ENCODE results near the gene MVD.

GRCh38 chr16:88690341-88691128, 27.6 kb upstream of the MVD start:
- TF ChIP-seq CTCF (conservative IDR thresholded peaks at IDR 0.05 in 1 of 2, IDR thresholded peaks at IDR 0.05 in 1 of 2; ENCODE audit: extremely low read depth in 1 of 2, insufficient read depth in 1 of 2, low read depth in 1 of 2, low read length in 2 of 2) (no peak), EZH2 (IDR thresholded peaks at IDR 0.05; ENCODE audit: borderline replicate concordance, low read length) (no peak)
